ENCODE results near the gene CSNK2A3.

Gene CSNK2A3

GRCh38 chr11:11346303-11346702, 6.7 kb downstream of the CSNK2A3 start:
- no peak for TF ChIP-seq CREB1 (IDR thresholded peaks at IDR 0.05; ENCODE audit: low read depth)
- no peak for TF ChIP-seq EP300 (IDR thresholded peaks at IDR 0.05; ENCODE audit: borderline replicate concordance)
- no peak for TF ChIP-seq RAD21 (IDR thresholded peaks at IDR 0.05; ENCODE audit: low read depth)
- TF ChIP-seq TCF12 (IDR thresholded peaks at IDR 0.05; ENCODE audit: low read depth), result no peak
- no peak for TF ChIP-seq TEAD4 (IDR thresholded peaks at IDR 0.05)
- TF ChIP-seq MAX (IDR thresholded peaks at IDR 0.05), result no peak

DNA sequence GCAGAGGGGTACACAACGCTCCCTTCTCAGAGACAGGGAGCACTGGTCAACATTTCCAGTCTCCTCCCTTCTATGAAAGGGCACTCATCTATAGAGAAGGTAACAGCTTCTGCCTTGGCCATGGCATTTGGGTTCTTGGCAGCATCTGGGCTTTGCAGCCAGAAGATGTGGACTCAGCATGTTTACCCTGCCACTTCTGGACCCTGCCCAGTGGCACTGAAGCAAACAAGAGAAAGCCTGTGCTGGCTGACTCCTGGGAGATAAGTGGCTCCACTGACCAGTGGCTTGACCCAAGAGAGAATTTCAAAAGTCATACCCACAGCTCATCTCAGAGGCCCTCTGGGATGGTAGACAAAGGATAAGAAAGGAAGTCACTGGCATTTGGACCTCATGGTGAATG, 8.0 kb downstream of the CSNK2A3 start:
- TF ChIP-seq YY1 (IDR thresholded peaks at IDR 0.05; ENCODE audit: low read depth) (no peak), TAF1 (IDR thresholded peaks at IDR 0.05; ENCODE audit: low read depth) (no peak), RAD21 (IDR thresholded peaks at IDR 0.05; ENCODE audit: low read depth) (no peak), NFIC (IDR thresholded peaks at IDR 0.05) (no peak), EGR1 (IDR thresholded peaks at IDR 0.05) (no peak), CREB1 (IDR thresholded peaks at IDR 0.05; ENCODE audit: low read depth) (no peak), FOXM1 (IDR thresholded peaks at IDR 0.05; ENCODE audit: borderline replicate concordance, low read depth) (no peak), TCF12 (IDR thresholded peaks at IDR 0.05; ENCODE audit: low read depth) (no peak), ZBTB7A (IDR thresholded peaks at IDR 0.05; ENCODE audit: low read depth) (no peak), CEBPB (IDR thresholded peaks at IDR 0.05) (no peak), USF1 (IDR thresholded peaks at IDR 0.05) (no peak), TEAD4 (IDR thresholded peaks at IDR 0.05) (no peak), EP300 (IDR thresholded peaks at IDR 0.05; ENCODE audit: borderline replicate concordance) (no peak), MAX (IDR thresholded peaks at IDR 0.05) (no peak)
- TF ChIP-seq, protein P1, sequence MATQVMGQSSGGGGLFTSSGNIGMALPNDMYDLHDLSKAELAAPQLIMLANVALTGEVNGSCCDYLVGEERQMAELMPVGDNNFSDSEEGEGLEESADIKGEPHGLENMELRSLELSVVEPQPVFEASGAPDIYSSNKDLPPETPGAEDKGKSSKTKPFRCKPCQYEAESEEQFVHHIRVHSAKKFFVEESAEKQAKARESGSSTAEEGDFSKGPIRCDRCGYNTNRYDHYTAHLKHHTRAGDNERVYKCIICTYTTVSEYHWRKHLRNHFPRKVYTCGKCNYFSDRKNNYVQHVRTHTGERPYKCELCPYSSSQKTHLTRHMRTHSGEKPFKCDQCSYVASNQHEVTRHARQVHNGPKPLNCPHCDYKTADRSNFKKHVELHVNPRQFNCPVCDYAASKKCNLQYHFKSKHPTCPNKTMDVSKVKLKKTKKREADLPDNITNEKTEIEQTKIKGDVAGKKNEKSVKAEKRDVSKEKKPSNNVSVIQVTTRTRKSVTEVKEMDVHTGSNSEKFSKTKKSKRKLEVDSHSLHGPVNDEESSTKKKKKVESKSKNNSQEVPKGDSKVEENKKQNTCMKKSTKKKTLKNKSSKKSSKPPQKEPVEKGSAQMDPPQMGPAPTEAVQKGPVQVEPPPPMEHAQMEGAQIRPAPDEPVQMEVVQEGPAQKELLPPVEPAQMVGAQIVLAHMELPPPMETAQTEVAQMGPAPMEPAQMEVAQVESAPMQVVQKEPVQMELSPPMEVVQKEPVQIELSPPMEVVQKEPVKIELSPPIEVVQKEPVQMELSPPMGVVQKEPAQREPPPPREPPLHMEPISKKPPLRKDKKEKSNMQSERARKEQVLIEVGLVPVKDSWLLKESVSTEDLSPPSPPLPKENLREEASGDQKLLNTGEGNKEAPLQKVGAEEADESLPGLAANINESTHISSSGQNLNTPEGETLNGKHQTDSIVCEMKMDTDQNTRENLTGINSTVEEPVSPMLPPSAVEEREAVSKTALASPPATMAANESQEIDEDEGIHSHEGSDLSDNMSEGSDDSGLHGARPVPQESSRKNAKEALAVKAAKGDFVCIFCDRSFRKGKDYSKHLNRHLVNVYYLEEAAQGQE (IDR thresholded peaks at IDR 0.05; ENCODE audit: low read depth), result no peak

DNA sequence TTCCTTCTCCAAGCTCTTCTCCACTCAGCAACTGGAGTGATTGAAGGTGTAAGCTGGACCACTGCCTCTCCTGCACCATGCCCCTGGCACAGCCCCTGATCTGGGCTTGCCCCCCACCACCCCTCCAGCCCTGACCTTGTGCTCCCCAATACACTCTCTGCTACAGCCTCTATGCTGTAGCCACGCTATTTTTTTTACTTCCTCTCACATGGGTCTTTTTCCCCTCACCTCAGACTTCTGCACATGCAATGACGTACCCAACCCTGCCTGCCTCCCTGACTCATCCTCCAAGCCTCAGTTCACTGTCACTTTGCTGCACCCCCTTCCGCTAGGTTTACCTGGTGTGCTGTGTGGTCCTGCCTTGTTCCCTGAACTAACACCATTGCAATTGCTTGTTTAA, 9.0 kb downstream of the CSNK2A3 start:
- no peak for TF ChIP-seq FOXM1 (IDR thresholded peaks at IDR 0.05; ENCODE audit: borderline replicate concordance, low read depth)
- no peak for TF ChIP-seq ZBTB7A (IDR thresholded peaks at IDR 0.05; ENCODE audit: low read depth)
- no peak for TF ChIP-seq USF1 (IDR thresholded peaks at IDR 0.05)
- TF ChIP-seq CEBPB (IDR thresholded peaks at IDR 0.05), result no peak
- no peak for TF ChIP-seq RAD21 (IDR thresholded peaks at IDR 0.05; ENCODE audit: low read depth)
- no peak for TF ChIP-seq EGR1 (IDR thresholded peaks at IDR 0.05)
- TF ChIP-seq TAF1 (IDR thresholded peaks at IDR 0.05; ENCODE audit: low read depth), result no peak
- no peak for TF ChIP-seq TEAD4 (IDR thresholded peaks at IDR 0.05)
- TF ChIP-seq MAX (IDR thresholded peaks at IDR 0.05), result no peak
- TF ChIP-seq EP300 (IDR thresholded peaks at IDR 0.05; ENCODE audit: borderline replicate concordance), result no peak
- no peak for TF ChIP-seq TCF12 (IDR thresholded peaks at IDR 0.05; ENCODE audit: low read depth)
- no peak for TF ChIP-seq CREB1 (IDR thresholded peaks at IDR 0.05; ENCODE audit: low read depth)
- TF ChIP-seq YY1 (IDR thresholded peaks at IDR 0.05; ENCODE audit: low read depth), result no peak
- no peak for TF ChIP-seq NFIC (IDR thresholded peaks at IDR 0.05)
- TF ChIP-seq, protein P1 (IDR thresholded peaks at IDR 0.05; ENCODE audit: low read depth), result no peak

DNA sequence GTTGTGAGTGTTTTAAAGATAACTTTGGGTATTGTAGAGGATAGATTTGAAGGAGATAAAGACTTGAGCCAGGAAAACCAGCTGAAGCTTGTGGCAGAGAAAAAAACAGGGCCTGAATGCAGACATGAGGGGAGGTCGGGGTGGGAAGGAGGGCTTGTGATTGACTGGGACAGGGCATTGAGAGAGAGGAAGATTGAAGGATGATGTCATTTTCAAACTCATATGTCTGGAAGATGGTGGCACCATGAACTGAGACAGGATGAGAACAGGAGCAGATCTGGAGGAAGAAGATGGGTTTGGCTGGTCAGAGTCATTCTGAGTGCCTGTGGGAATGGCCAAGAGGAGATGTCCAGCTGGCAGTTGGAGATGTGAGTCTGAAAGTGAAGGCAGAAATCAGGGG, 14.7 kb downstream of the CSNK2A3 start:
- TF ChIP-seq CREB1 (IDR thresholded peaks at IDR 0.05; ENCODE audit: low read depth), result no peak

DNA sequence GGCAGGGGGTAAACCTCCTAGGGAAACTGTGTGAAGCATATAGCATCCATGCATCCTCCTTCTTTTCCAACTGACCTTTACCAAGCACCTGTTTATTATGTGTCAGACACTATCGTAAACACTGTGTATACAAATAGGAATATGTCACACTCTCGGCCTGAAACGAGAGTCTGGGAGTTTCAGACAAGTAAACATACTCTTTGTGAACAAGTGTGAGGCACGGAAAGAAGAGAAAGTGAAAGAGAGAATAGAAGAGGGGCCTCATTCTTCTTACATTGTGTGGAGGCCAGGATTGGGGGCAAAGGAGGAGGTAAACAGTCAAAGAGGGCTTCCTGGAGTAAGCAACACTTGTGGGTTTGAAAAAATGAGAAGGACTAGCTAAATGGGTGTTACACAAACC, 16.4 kb downstream of the CSNK2A3 start:
- no peak for TF ChIP-seq USF1 (IDR thresholded peaks at IDR 0.05)

- TF ChIP-seq USF1 (IDR thresholded peaks at IDR 0.05), result no peak
- TF ChIP-seq NFIC (IDR thresholded peaks at IDR 0.05), result no peak
- no peak for TF ChIP-seq MAX (IDR thresholded peaks at IDR 0.05)
- TF ChIP-seq EGR1 (IDR thresholded peaks at IDR 0.05), result no peak
- TF ChIP-seq EP300 (IDR thresholded peaks at IDR 0.05; ENCODE audit: borderline replicate concordance), result no peak
- no peak for TF ChIP-seq YY1 (IDR thresholded peaks at IDR 0.05; ENCODE audit: low read depth)
- TF ChIP-seq ZBTB7A (IDR thresholded peaks at IDR 0.05; ENCODE audit: low read depth), result no peak
- TF ChIP-seq TEAD4 (IDR thresholded peaks at IDR 0.05), result no peak
- TF ChIP-seq TCF12 (IDR thresholded peaks at IDR 0.05; ENCODE audit: low read depth), result no peak
- TF ChIP-seq FOXM1 (IDR thresholded peaks at IDR 0.05; ENCODE audit: borderline replicate concordance, low read depth), result no peak
- TF ChIP-seq, protein P1 (IDR thresholded peaks at IDR 0.05; ENCODE audit: low read depth), result no peak
- no peak for TF ChIP-seq RAD21 (IDR thresholded peaks at IDR 0.05; ENCODE audit: low read depth)
- TF ChIP-seq CREB1 (IDR thresholded peaks at IDR 0.05; ENCODE audit: low read depth), result no peak
- TF ChIP-seq CEBPB (IDR thresholded peaks at IDR 0.05), result no peak
- no peak for TF ChIP-seq TAF1 (IDR thresholded peaks at IDR 0.05; ENCODE audit: low read depth)
Observed at GRCh38 chr11:11335043-11335442, 18.0 kb downstream of the CSNK2A3 start.

All from Ishikawa (cell line).